Measurements from ENCODE around the gene VSIG10L2.

Gene VSIG10L2

DNA sequence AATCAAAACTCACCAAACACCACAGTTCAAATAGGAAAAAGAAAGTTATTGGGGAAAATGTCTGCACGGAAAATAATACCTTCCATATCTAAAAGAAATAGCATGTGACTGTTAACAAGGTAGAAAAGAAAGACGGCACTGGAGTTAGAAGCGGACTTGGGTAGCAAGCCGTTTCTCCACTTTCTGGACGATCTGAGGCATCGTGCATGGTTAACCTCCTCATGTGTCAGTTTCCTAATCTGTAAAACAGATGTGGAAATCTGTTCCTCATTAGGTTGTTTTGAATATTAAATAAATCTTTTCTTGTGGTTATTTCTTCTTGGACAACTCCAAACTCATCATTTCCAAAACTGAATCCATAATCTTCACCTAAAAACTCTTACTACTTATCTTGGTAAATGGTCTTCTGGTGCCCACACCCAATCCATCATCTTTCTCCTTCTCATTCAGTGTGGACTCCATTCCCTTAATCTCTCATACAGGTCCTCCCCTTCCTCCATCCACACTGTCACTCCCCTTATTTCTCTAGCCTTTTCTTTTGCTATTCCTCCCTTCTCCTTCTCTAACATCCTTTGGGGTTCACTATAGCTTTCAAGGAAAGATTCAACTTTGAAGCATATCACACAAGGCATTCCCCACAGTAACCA is 53.5 kb downstream of the VSIG10L2 start:
- ChIA-PET POLR2A (no interaction called here), CTCF (no interaction called here)
- no peak for DNase-seq (ENCODE audit: low read depth, low spot score)
- TF ChIP-seq, protein P1, sequence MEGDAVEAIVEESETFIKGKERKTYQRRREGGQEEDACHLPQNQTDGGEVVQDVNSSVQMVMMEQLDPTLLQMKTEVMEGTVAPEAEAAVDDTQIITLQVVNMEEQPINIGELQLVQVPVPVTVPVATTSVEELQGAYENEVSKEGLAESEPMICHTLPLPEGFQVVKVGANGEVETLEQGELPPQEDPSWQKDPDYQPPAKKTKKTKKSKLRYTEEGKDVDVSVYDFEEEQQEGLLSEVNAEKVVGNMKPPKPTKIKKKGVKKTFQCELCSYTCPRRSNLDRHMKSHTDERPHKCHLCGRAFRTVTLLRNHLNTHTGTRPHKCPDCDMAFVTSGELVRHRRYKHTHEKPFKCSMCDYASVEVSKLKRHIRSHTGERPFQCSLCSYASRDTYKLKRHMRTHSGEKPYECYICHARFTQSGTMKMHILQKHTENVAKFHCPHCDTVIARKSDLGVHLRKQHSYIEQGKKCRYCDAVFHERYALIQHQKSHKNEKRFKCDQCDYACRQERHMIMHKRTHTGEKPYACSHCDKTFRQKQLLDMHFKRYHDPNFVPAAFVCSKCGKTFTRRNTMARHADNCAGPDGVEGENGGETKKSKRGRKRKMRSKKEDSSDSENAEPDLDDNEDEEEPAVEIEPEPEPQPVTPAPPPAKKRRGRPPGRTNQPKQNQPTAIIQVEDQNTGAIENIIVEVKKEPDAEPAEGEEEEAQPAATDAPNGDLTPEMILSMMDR (IDR thresholded peaks at IDR 0.05; ENCODE audit: insufficient read depth, low read length, missing control alignments): no peak
- H3K4me3 ChIP-seq (ENCODE audit: low read depth, low read length): no peak overlapping the region

DNA sequence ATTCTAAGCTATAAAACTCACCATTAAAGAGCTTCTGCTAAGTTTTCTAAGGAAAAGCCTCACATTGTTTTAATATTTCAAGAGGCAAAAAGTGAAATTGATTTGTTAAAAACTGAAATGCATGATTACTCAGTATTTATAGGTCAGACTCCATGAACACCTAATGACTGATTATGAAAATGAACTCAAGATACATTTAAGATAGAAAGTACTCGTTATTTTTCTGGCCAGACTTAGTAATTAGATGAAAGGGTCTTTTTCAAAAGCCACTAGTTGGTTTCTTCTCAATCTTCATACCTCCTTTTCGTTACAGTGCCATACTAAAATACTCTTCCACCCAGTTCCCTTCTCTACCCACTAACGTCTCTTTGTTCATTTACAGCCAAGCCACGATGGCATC is 56.3 kb downstream of the VSIG10L2 start:
- no peak overlapping the region for H3K4me3 ChIP-seq (ENCODE audit: low read depth, low read length)
- ChIA-PET CTCF (no interaction called here), POLR2A (no interaction called here)
- DNase-seq (ENCODE audit: low read depth, low spot score): no peak
- TF ChIP-seq, protein P1 (IDR thresholded peaks at IDR 0.05; ENCODE audit: insufficient read depth, low read length, missing control alignments): no peak
